Calu3 (cell line): ENCODE results near the gene PTTG1. TPM values are rescaled to one million over a fixed set of nuclear protein-coding genes. Genes with fewer than 3 reads are reported as not detected.

ENCODE experiments used
- BruUV-seq: library from RNA; stranded (reverse); fragments of 400-500 nt; replicated peaks from 2 replicates; lab custom pipeline; 2021; lab: Mats Ljungman, UMichigan
- CTCF ChIA-PET: fragments of 300-600 bp; sonication (Branson Sonifier 250); formaldehyde crosslinking; loops from one replicate; lab custom pipeline; 2022; ENCODE audit warnings: antibody characterized with exemption; lab: Charles Lee
- DNase-seq: peaks from one replicate; pipeline ENCODE4 v3.0.0; 2022
- H3K27ac Mint-ChIP-seq: one replicate; pipeline ENCODE4 v1.8.0; 2022; ENCODE audit warnings: mixed read lengths; ENCODE audit not compliant: unreplicated experiment
- H3K27me3 Mint-ChIP-seq: one replicate; pipeline ENCODE4 v1.8.0; 2022; ENCODE audit warnings: mixed read lengths; ENCODE audit not compliant: unreplicated experiment
- H3K36me3 Mint-ChIP-seq: one replicate; pipeline ENCODE4 v1.8.0; 2022; ENCODE audit warnings: mild to moderate bottlenecking, moderate library complexity, mixed read lengths; ENCODE audit not compliant: insufficient read depth, unreplicated experiment
- H3K4me1 Mint-ChIP-seq: one replicate; pipeline ENCODE4 v1.8.0; 2022; ENCODE audit warnings: mild to moderate bottlenecking, low read depth, mixed read lengths; ENCODE audit not compliant: unreplicated experiment
- H3K4me3 Mint-ChIP-seq: one replicate; pipeline ENCODE4 v1.8.0; 2022; ENCODE audit warnings: mild to moderate bottlenecking, low read depth, moderate library complexity, mixed read lengths; ENCODE audit not compliant: unreplicated experiment
- H3K9me3 Mint-ChIP-seq: one replicate; pipeline ENCODE4 v1.8.0; 2022; ENCODE audit warnings: low read depth, mixed read lengths; ENCODE audit not compliant: unreplicated experiment
- intact Hi-C: fragments of 100-400 bp; cut with micrococcal nuclease; formaldehyde crosslinking; loops from one replicate; pipeline ENCODE4 v1.10.0; 2022; ENCODE audit not compliant: unreplicated experiment
- total RNA-seq: library from RNA; stranded (reverse); gene quantifications from 2 replicates; pipeline ENCODE4 v1.2.3, GENCODE V29; 2022
- TF ChIP-seq, protein P1 (sequence below): fragments of 200-600 bp; IDR thresholded peaks from one replicate; pipeline ENCODE4 v1.8.0; 2022; ENCODE audit warnings: antibody characterized with exemption; ENCODE audit not compliant: unreplicated experiment

Gene PTTG1
- total RNA-seq, 1 experiment from 2014 or later: 184 TPM

DNA sequence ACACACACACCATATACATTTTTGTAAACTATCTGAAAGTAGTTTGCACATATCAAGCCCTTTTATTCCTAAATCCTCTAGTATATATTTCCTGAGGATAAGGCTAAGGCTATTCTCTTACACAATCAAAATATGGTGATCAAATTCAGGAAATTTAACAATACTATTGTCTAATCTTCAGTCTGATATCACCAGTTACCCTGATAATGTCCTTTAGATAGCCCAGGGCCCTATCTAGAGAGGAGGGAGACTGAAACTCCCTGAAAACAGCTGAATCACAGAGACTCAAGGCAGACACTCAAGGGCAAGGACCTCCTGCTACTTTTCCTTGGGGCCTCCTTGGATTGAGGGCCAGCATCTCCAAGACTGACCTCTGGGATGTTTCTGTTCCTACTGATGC lies 30.4 kb downstream of the PTTG1 start:
- Mint-ChIP-seq H3K4me1 (no peaks in the 10 kb centered on the region), H3K36me3 (no peaks in the 10 kb centered on the region), H3K27ac (no peak overlapping the region), H3K4me3 (no peak overlapping the region), H3K27me3 (no peaks in the 10 kb centered on the region), H3K9me3 (no peaks in the 10 kb centered on the region)
- CTCF ChIA-PET: interaction anchor here (0.6 kb wide), 1 partner anchor 30 kb away, joined by 3 read pairs; no protein-coding TSS in a partner anchor
- no TSS peak for BruUV-seq
- intact Hi-C loops: no loop called here
- no peak for DNase-seq
- TF ChIP-seq, protein P1, sequence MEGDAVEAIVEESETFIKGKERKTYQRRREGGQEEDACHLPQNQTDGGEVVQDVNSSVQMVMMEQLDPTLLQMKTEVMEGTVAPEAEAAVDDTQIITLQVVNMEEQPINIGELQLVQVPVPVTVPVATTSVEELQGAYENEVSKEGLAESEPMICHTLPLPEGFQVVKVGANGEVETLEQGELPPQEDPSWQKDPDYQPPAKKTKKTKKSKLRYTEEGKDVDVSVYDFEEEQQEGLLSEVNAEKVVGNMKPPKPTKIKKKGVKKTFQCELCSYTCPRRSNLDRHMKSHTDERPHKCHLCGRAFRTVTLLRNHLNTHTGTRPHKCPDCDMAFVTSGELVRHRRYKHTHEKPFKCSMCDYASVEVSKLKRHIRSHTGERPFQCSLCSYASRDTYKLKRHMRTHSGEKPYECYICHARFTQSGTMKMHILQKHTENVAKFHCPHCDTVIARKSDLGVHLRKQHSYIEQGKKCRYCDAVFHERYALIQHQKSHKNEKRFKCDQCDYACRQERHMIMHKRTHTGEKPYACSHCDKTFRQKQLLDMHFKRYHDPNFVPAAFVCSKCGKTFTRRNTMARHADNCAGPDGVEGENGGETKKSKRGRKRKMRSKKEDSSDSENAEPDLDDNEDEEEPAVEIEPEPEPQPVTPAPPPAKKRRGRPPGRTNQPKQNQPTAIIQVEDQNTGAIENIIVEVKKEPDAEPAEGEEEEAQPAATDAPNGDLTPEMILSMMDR: no peak

DNA sequence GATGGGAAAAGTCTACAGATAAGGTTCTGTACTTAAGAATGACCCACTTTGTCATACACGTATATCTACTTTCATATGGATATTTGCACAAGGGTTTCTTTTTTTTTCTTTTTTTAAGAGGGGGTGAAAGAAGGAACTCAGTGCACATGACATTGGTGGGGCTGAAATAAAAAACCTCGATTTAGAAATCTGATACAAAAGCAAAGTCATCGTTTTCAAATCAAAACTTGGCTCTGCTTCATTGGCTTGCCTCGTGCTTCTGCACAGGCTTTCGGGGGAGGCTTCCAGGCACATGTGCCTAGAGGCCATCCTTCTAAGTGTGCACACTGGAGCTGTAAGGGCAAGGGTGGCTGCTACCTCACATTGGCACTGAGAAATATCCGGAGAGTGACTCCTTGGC lies 31.1 kb downstream of the PTTG1 start:
- TF ChIP-seq, protein P1: no peak
- H3K9me3 Mint-ChIP-seq: no peaks in the 10 kb centered on the region
- no peaks in the 10 kb centered on the region for H3K27me3 Mint-ChIP-seq
- BruUV-seq: no TSS peak
- CTCF ChIA-PET: no interaction called here
- H3K4me1 Mint-ChIP-seq: no peaks in the 10 kb centered on the region
- no peak for DNase-seq
- no peak overlapping the region for H3K4me3 Mint-ChIP-seq
- intact Hi-C loops: no loop called here
- H3K36me3 Mint-ChIP-seq: no peaks in the 10 kb centered on the region
- H3K27ac Mint-ChIP-seq: no peak overlapping the region

DNA sequence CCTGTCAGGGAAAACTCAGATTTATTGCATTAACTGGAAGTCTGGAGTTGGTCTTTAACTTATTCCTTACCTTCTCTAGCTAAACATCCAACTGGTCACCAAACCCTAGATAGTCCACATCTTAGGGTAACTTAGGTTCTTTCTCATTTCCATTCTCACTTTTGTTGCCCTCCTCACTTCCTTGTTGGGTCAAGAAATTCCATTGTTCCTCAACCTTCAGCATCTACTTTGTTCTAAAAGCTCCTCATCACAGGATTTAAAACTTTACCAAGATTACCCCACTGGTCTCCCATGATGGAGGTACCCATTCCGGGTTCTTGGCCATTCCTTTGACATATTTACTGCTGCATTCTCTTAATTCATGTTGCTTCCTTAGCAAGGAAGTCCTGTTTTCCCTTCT lies 32.1 kb downstream of the PTTG1 start:
- no peak overlapping the region for H3K4me3 Mint-ChIP-seq
- CTCF ChIA-PET: interaction anchor here (0.5 to 0.6 kb wide), 2 partner anchors 307 to 789 kb away, joined by 3 read pairs; no protein-coding TSS in a partner anchor
- intact Hi-C loops: no loop called here
- peaks cover 3% of the 10 kb centered on the region for H3K4me1 Mint-ChIP-seq
- H3K27me3 Mint-ChIP-seq: no peaks in the 10 kb centered on the region
- H3K9me3 Mint-ChIP-seq: no peaks in the 10 kb centered on the region
- H3K27ac Mint-ChIP-seq: no peak overlapping the region
- no peak for DNase-seq
- no TSS peak for BruUV-seq
- no peaks in the 10 kb centered on the region for H3K36me3 Mint-ChIP-seq
- TF ChIP-seq, protein P1: no peak

DNA sequence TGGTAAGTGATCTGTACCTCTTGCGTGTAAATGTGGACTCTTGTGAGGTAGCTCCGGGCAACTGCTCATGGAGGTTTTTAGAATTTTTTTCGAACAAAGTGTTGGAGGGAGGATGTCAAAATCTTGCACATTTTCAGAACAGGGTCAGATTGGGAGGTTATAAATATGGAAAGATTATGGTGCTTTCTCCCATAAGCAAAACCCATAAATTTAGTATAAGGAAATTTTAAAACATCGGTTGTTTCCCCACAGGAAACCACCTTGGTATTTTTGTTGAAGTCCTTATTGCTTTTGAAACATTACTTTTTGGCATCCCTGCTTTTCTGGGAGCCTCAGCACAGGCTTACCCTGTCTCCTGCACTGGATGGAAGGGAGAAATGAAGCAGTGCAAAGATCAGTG lies 33.9 kb downstream of the PTTG1 start:
- no TSS peak for BruUV-seq
- TF ChIP-seq, protein P1: no peak
- H3K4me1 Mint-ChIP-seq: peaks cover 11% of the 10 kb centered on the region
- no peaks in the 10 kb centered on the region for H3K27me3 Mint-ChIP-seq
- CTCF ChIA-PET: interaction anchor here (0.6 kb wide), 1 partner anchor 17 kb away, joined by 3 read pairs; no protein-coding TSS in a partner anchor
- intact Hi-C loops: no loop called here
- H3K4me3 Mint-ChIP-seq: no peak overlapping the region
- no peak overlapping the region for H3K27ac Mint-ChIP-seq
- no peaks in the 10 kb centered on the region for H3K9me3 Mint-ChIP-seq
- H3K36me3 Mint-ChIP-seq: no peaks in the 10 kb centered on the region
- no peak for DNase-seq
